GM12892 (cell line): ENCODE measurements around the gene NCF1.
"Not testable (repeated sequence)": the region's sequence is repeated elsewhere in the genome, so short reads cannot be mapped to it uniquely, and the experiment has no call there.

Experiments used
- POLR2A ChIP-seq: IDR thresholded peaks from 2 replicates; pipeline ENCODE4 v1.6.1; 2011; ENCODE audit warnings: low read depth, low read length, control low read depth
- POLR2AphosphoS5 ChIP-seq: IDR thresholded peaks from 2 replicates; pipeline ENCODE4 v1.6.1; 2011; ENCODE audit warnings: low read depth, low read length, control low read depth
- TAF1 ChIP-seq: IDR thresholded peaks from 2 replicates; pipeline ENCODE4 v1.6.1; 2011; ENCODE audit warnings: low read depth, mild to moderate bottlenecking, control low read depth, low read length, borderline replicate concordance

DNA sequence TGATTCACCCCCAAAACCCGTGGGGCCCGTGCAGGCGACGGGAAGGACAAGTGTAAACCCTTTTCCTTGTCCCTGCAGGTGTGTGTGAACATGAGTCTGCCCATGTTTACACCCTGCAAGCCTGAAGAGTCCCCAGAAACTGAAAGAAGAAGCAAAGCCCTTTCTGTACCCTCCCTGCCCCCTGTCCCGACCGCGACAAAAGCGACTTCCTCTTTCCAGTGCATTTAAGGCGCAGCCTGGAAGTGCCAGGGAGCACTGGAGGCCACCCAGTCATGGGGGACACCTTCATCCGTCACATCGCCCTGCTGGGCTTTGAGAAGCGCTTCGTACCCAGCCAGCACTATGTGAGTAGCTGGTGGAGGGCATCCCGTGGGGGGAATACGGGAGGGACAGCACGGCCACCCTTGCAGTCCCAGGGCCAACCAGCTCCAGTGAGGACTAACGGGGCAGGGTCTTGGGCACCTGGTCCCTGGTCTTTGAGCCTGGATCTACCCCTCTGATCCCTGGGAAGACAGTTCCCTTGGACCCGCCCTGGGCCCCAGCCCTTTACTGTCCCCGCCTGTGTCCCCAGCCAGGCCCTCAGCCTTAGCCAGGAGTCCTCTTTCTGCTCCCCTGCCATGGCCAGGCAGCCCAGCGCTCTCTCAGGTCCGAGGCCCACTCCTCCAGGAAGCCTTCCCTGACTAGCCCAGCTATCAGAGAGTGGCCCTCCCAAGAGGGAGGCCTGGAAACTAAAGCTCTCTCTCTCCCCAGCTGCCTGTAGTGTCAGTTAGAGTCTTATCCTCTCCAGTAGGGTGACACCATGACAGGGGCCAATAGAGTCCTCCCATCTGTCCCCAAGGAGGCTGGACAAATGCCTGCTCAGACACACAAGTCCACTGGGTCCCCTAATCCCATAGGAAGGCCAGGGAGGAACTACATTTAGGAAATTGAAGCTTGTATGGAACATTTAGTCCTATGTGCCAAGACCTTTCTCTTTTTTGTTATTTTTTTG is at the start of gene NCF1:
- not testable (repeated sequence) for TF ChIP-seq TAF1, POLR2A, POLR2AphosphoS5
